Suprapubic skin (tissue), 4 donors: ENCODE measurements around the gene RASA3. TPM values are rescaled to one million over a fixed set of nuclear protein-coding genes. Genes with fewer than 3 reads are reported as not detected.

Experiments used
- DNase-seq, 2 donors: peaks; one replicate each; pipeline ENCODE4 v3.0.0-alpha.2; 2019; ENCODE audit warnings: low spot score in 2 of 2
- H3K27ac ChIP-seq: fragments of 200-600 bp; sonication (generic); one replicate; pipeline ENCODE4 v1.5.1; 2019
- H3K27me3 ChIP-seq: fragments of 200-600 bp; sonication (generic); one replicate; pipeline ENCODE4 v1.5.1; 2019
- H3K36me3 ChIP-seq: fragments of 200-600 bp; sonication (generic); one replicate; pipeline ENCODE4 v1.5.1; 2019
- H3K4me1 ChIP-seq: fragments of 200-600 bp; sonication (generic); one replicate; pipeline ENCODE4 v1.5.1; 2019
- H3K4me3 ChIP-seq: fragments of 200-600 bp; sonication (generic); one replicate; pipeline ENCODE4 v1.5.1; 2019; ENCODE audit warnings: mild to moderate bottlenecking
- H3K9me3 ChIP-seq: fragments of 200-600 bp; sonication (generic); one replicate; pipeline ENCODE4 v1.5.1; 2019
- CTCF ChIP-seq, 2 donors: fragments of 200-600 bp in 1 of 2; fragments of 450-650 bp in 1 of 2; sonication (generic) in 1 of 2; IDR thresholded peaks; one replicate each; pipeline ENCODE4 v1.5.1; 2016 to 2019; ENCODE audit warnings: antibody characterized with exemption in 2 of 2, mild to moderate bottlenecking in 1 of 2, moderate library complexity in 1 of 2
- EP300 ChIP-seq: sonication (generic); formaldehyde crosslinking; IDR thresholded peaks from one replicate; pipeline ENCODE4 v1.6.1; 2017; ENCODE audit warnings: antibody characterized with exemption
- POLR2A ChIP-seq, 2 donors: fragments of 450-650 bp; IDR thresholded peaks; one replicate each; pipeline ENCODE4 v1.6.1; 2017; ENCODE audit warnings: antibody characterized with exemption in 2 of 2, mild to moderate bottlenecking in 2 of 2, moderate library complexity in 2 of 2
- POLR2AphosphoS5 ChIP-seq, 3 donors: sonication (generic); formaldehyde crosslinking; IDR thresholded peaks; one replicate each; pipeline ENCODE4 v1.6.1; 2017; ENCODE audit warnings: antibody characterized with exemption in 3 of 3
- WGBS: methylation state at CpG from one replicate; pipeline ENCODE4 v1.1.5; 2018; 5-methylcytosine and 5-hydroxymethylcytosine counted together
- total RNA-seq, 4 donors: library from RNA; depleted of rRNA; stranded (reverse); fragments of >200 nt; gene quantifications; one replicate each; pipeline ENCODE4 v1.1.0, GENCODE V29; 2016

RASA3 gene
- total RNA-seq, 4 donors from 2014 or later = 15.3 to 37.1 (median 16.4) TPM

- Histone ChIP-seq H3K9me3 (no peaks in the 10 kb centered on the region), H3K27ac (no peak overlapping the region), H3K27me3 (no peaks in the 10 kb centered on the region), H3K4me3 (no peak overlapping the region), H3K4me1 (peaks cover 29% of the 10 kb centered on the region), H3K36me3 (no peaks in the 10 kb centered on the region)
- 86% methylated on average over 18 of the region's 18 CpGs for WGBS
- TF ChIP-seq POLR2AphosphoS5 (IDR thresholded peaks at IDR 0.05) = no peak
- no peak for TF ChIP-seq CTCF (IDR thresholded peaks at IDR 0.05)
- TF ChIP-seq POLR2A (IDR thresholded peaks at IDR 0.05) = no peak
- no peak for TF ChIP-seq EP300
- DNase-seq = peak; percentile 30 to 71
Measured at GRCh38 chr13:114096811-114097211, 35.6 kb downstream of the RASA3 start.

- WGBS = 92% methylated on average over 19 of the region's 24 CpGs
Measured at GRCh38 chr13:114096031-114096485, 36.4 kb downstream of the RASA3 start.

GRCh38 chr13:114095486-114095885, 36.9 kb downstream of the RASA3 start:
- peak; percentile 49 to 67 for DNase-seq
- TF ChIP-seq CTCF (IDR thresholded peaks at IDR 0.05) = no peak
- TF ChIP-seq EP300 = no peak
- no peak for TF ChIP-seq POLR2A (IDR thresholded peaks at IDR 0.05)
- no peak for TF ChIP-seq POLR2AphosphoS5 (IDR thresholded peaks at IDR 0.05)
- Histone ChIP-seq H3K27me3 (no peaks in the 10 kb centered on the region), H3K4me1 (peaks cover 17% of the 10 kb centered on the region), H3K36me3 (no peaks in the 10 kb centered on the region), H3K9me3 (no peaks in the 10 kb centered on the region), H3K4me3 (no peak overlapping the region), H3K27ac (no peak overlapping the region)
- WGBS = 95% methylated on average over 4 of the region's 4 CpGs

More at GRCh38 chr13:114096031-114096485, 36.4 kb downstream of the RASA3 start:
- Histone ChIP-seq H3K4me3 (no peak overlapping the region), H3K27me3 (no peaks in the 10 kb centered on the region), H3K9me3 (no peaks in the 10 kb centered on the region), H3K27ac (no peak overlapping the region), H3K4me1 (peaks cover 22% of the 10 kb centered on the region), H3K36me3 (no peaks in the 10 kb centered on the region)
- peak; percentile 49 to 61 for DNase-seq
- TF ChIP-seq POLR2AphosphoS5 (IDR thresholded peaks at IDR 0.05) = no peak
- no peak for TF ChIP-seq CTCF (IDR thresholded peaks at IDR 0.05)
- no peak for TF ChIP-seq EP300
- TF ChIP-seq POLR2A (IDR thresholded peaks at IDR 0.05) = no peak

GRCh38 chr13:114093118-114093517, 39.3 kb downstream of the RASA3 start:
- TF ChIP-seq EP300 (no peak), POLR2A (IDR thresholded peaks at IDR 0.05) (no peak), POLR2AphosphoS5 (IDR thresholded peaks at IDR 0.05) (no peak), CTCF (IDR thresholded peaks at IDR 0.05) (no peak)
- H3K36me3 ChIP-seq = no peaks in the 10 kb centered on the region
- no peak overlapping the region for H3K27ac ChIP-seq
- H3K27me3 ChIP-seq = no peaks in the 10 kb centered on the region
- no peak overlapping the region for H3K4me3 ChIP-seq
- no peaks in the 10 kb centered on the region for H3K9me3 ChIP-seq
- no peak for DNase-seq
- peaks cover 8% of the 10 kb centered on the region for H3K4me1 ChIP-seq

GRCh38 chr13:114092468-114092867, 40.0 kb downstream of the RASA3 start:
- no peak for DNase-seq
- Histone ChIP-seq H3K27ac (no peak overlapping the region), H3K4me1 (peaks cover 3% of the 10 kb centered on the region), H3K9me3 (no peaks in the 10 kb centered on the region), H3K4me3 (no peak overlapping the region), H3K36me3 (no peaks in the 10 kb centered on the region), H3K27me3 (no peaks in the 10 kb centered on the region)
- WGBS = 94% methylated on average over 3 of the region's 3 CpGs
- TF ChIP-seq EP300 = no peak
- TF ChIP-seq POLR2AphosphoS5 (IDR thresholded peaks at IDR 0.05) = no peak
- TF ChIP-seq CTCF (IDR thresholded peaks at IDR 0.05) = no peak
- TF ChIP-seq POLR2A (IDR thresholded peaks at IDR 0.05) = no peak
